Endometrium (tissue), 2 donors: Measurements from ENCODE around the gene DCLK1.
A peak's percentile ranks its signal among the peaks of the same experiment; 100 is the strongest.

Source experiments
- FAIRE-seq: peaks from 2 replicates; lab custom pipeline; 2012; peaks lifted over from hg19 to GRCh38; lab: Jason Lieb, UNC
- donor health status: control.
- donor health status: control.

The DCLK1 gene

DNA sequence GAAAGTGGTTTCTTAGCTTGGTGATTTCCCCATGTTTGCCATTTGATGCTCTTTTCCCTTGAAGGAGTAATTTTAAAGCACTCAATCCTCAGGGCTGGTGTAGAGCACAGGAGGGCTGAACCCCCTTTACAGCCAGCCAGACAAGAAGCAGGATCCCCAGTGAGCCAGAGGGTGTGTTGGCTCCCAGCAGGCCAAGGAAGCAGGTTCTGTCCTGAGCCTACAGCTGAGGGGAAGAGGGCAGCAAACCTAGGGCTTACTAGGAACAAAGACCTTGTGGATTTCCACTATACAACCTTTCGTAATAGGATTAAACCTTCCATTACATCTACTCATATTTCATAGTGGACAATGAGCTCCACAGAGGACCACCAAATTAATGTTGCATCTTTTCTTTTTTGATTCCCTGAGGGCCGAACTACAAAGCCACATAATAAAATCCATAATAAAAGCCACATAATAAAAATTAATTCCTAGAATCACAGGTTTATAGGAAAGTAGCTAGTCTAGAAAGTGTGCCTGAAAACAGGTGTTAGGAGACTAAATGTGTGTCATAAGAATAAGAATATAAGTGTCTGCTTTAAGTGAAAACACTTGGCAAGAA is 300.2 kb downstream of the DCLK1 start:
- no peak for FAIRE-seq

DNA sequence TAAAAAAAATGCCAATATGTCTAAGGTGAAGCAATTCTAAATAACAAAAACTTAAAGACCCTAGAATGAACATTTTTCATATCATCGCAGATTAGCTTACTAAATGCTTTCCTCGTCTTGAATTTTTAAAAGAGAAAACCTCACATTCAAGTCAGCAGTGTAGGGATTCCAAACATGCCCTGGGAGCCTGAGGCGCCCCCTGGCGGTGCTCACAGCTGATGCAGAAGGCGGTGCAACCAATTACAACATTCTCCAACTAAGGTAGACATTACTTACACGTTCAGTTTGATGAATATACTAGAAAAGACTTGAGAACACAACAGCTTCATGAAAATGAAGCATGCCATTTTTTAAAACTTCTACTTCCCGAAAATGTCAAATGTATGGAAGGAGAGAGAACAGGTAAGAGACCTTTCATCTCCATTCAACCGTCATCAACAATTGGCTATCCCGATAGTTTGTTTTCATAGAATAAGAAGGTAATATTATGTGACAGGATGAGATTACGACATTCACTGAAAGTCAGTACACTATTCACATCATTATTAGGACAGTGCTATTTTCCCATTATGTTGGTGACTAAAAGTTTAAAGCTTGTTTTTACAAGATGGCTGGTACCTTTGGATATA is 304.4 kb downstream of the DCLK1 start:
- FAIRE-seq = no peak

DNA sequence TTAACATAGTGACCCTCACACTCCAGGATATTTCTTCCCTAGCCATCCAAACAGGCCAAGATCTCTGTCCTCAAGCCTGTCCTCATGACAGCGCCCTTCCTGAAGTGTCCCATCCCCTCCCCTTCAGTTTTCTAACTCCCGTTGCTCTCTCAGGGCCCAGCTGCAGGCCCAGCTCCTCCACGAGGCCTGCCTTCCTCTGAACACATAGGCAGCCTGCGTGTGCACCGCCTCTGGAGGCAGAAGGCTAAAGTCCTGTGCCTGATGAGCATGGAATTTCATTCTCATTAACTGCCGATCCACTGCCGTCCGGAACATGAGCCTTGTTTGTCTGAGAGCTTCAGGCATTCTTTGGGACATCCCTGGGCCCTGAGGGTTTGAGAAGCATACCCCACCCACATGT is 306.4 kb downstream of the DCLK1 start:
- FAIRE-seq = no peak

DNA sequence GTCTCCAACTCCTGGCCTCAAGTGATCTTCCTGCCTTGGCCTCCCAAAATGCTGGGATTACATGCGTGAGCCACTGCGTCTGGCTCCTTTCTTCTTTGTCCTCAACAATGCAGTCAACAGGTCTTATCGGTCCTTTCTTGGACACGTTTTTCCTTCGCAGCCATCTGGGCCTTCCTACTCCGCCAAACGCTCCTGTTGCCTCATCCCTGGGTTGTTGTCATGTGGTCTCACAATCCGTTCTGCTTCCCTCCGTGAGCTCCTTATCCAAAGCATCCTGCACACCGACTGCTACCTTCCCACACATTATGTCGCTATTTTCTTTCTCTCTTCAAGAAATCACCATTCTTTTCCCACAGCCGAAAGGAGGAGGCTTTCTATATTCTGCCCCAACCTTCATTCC is 306.8 kb downstream of the DCLK1 start:
- no peak for FAIRE-seq

DNA sequence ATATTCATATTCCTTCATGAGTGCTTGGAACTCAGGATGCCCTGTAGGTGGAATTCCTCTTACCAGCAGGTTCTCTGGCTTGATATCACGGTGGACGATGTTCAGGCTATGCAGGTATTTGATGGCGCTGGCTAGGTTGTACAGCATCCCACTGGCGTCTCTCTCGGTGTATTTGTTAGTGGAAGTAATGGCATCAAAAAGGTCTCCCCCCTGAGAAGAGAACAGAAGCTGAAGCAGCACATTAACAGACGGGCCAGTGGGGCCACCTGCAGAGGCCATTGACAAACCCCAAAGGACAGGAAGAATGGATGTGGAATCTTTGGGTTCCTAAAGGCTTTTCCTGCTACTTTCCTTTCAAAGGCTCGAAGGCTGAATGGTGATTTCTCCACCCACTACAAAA is 308.5 kb downstream of the DCLK1 start:
- FAIRE-seq = no peak

DNA sequence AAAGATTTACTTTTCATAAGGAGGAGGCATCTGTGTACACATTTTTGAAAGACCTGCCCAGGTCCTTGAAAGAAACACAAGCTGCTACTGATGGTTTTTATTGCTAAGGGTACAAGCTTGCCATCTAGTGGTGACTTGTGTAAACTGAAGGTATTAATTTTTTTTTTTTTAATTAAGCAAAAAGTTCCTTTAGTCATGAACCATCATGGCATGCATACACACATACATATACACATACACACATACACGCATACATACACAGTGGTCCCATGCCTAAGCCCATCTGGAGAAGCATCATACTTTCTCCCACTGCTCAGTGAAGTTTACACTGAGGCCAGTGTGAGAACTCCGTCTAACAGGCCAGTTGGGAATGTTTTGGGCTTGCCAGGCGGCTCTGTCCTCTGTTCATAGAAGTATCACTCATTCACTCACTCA is 312.5 kb downstream of the DCLK1 start:
- peak; percentile 85 for FAIRE-seq

DNA sequence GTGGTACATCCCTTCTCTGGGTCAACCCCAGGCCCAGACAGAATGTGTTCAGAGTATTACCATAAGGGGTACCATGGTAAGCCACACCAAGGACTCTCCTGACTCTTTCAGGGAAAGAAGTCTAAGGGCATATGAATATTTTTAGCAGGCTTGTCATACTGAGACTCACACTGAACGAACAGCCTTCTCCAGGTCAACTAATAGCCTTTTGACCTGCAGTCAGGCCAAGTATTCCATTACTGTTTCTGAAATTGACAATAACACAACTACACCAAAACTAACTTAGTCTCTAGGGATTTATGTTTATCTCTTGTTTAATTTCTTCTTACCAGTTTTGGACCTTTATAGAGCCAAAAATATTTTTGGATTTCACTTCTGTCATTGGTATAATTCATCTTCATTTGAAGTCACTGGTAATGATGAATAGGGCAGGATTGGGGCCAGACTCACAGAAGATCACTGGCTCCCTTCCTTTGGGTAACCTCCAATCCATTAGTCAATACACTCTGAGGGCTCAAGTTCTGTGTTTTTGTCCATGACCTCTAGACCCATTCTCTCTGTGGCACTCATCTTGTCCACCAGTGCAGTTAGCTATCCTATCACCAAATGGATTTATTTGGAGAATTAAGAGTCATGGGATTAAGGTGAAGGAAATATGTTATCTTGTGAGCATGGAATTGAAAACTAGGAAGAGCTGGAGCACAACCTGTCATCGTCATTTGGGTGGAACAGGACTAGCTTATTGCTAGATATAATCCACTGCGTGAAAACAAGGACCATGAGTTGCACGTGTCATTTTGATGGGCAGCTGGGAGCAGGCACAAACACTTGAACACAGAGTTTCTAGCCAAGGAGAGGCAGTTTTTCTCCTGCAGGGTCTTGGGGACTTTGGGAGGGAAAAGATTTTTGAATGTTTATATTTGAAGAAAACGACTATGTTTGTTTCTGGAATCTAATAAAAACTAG is 313.3 kb downstream of the DCLK1 start:
- FAIRE-seq = no peak

DNA sequence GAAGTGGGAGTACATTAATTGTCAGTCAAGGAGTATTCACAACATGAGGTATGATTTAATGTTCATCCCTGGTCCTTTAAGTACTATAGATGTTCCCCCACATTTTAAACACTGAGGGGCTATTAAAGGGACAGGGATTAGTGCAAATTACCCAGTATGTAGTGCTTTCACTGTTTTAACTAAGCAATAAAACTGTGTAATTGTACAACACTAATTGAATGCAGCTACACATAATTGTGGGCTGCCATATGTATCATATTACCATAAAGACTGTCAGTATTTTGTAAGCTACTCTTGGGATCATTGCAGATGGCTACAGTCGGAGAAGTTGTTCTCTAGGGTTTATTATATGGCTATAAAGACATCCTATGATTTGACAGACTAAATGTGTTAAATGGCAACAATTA is 316.6 kb downstream of the DCLK1 start:
- no peak for FAIRE-seq

DNA sequence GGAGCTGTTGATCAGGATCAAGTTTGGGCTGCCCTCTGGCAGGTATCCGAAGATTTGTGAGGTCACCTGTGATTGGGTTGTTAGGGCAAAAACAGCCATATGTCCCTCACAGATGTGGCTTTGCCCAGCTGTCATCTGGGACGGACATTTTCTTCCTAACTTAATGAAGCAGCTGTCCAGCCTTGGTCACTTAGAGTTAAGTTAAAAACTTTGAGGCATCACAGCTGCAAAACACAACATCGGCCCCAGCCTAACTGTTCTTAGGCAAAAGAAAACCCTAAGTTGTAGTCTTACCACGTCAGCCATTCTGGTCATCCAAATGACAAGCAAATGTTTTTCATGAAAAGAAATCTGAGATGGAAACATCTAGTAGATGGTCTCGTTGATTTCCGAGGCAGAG is 318.4 kb downstream of the DCLK1 start:
- FAIRE-seq = no peak

DNA sequence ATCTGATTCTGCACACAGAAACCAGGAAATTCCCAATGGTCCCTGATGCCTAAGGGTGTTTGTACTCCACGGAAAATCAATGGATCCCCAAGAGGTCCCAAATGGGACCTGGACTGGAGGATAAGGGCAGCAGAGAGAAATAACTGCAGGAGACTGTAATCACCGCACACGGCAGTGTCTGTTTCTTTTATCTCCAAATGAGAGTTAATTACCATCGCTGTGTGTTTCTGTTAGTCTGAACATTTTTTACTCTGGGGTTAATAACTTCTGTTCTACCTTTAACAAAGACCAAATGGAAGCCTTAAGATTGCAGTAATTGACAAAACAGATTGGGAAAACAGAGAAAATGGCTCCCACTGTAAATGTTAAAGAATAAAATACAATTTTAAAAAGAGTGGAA is 320.9 kb downstream of the DCLK1 start:
- FAIRE-seq = no peak

DNA sequence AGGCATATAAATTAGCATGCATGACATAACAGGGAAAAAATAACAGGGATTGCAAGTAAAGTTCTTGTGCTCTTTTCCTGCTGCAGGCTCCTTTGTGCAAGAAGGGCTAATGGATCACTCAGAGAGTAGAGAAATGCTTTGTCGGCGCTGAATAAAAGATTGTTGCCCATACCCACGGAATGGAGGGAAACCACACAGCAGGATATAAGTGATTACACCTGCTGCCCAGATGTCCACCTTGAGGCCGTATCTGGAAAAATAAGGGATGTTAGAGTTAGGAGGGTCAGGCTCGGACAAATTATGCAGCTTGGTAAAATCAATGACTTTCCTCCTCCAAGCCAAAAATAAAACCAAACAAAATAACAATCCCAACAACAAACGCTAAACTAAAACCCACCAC is 322.3 kb downstream of the DCLK1 start:
- FAIRE-seq = no peak

DNA sequence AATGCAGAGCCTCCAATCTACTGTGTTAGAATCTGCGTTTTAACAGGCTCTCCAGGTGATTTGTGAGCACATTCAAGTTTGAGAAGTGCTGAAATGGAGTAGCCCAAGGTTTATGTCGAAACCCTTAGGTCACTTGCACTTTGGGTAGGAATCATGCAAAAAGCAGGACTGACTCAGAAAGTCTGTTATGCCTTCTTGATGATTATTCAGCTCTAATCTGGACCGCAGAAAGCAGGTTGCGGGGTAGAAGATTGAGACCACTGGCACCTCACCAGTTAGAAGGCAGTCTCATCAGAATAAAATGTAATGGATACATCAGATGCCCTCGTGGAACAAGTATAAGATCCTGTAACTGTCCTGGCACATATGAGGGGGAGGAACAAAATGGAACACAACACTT is 326.3 kb downstream of the DCLK1 start:
- FAIRE-seq = no peak

DNA sequence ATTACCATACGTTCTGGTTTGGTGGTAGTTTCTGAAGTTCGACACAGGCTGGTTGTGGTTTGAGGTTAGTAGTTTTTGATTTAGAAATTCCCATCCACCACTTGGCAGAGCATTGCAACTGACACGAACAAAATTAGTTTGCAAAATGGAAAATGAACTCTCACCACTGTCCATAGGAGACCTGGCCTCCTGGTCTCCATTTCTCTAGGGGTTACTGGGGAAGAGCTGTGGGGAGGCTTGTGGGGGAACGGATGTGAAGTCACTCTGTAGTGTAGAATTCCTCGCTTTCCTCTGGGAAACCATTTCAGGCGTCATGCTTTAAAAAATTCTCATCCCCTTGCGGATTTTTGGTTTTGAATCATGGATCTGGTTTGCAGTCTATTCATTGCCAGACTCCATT is 333.2 kb downstream of the DCLK1 start:
- FAIRE-seq = no peak

DNA sequence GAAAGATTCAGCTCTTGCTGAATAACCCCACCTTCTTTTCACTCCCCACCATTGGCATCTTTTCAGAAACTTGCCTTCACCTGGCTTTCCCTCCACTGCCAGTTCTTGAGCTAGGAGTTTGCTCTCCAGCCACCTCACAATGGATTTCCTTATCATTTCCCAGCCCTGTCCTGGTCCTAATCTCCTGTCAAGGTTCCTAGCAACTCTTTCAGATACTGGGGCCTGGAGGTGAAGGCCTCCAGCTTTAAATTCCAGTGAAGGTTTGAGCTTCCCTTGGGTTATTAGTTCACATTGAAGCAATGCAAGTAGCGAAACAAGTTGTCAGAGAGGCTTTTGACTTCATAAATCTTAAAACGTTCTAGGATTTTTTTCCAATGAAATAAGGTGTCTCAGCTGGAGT is 333.9 kb downstream of the DCLK1 start:
- FAIRE-seq = no peak

DNA sequence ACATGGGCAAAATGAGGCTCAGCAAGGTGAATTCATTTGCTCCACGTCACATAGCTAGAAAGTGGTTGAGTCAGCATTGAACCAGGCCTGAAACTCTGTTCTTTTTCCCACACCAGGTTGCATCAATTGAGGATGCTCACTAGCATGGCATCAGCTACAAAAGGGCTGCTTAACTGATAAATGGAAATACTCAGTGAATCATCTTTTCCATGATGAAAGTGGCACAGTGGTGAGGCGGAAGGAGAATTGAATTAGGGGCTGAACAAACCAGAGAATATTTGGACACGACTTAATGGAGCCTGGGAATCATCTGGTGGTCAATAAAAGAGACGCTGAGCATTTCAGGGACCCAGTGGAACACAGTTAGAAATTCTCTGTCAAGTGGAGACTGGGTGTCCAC is 334.6 kb downstream of the DCLK1 start:
- FAIRE-seq = no peak

DNA sequence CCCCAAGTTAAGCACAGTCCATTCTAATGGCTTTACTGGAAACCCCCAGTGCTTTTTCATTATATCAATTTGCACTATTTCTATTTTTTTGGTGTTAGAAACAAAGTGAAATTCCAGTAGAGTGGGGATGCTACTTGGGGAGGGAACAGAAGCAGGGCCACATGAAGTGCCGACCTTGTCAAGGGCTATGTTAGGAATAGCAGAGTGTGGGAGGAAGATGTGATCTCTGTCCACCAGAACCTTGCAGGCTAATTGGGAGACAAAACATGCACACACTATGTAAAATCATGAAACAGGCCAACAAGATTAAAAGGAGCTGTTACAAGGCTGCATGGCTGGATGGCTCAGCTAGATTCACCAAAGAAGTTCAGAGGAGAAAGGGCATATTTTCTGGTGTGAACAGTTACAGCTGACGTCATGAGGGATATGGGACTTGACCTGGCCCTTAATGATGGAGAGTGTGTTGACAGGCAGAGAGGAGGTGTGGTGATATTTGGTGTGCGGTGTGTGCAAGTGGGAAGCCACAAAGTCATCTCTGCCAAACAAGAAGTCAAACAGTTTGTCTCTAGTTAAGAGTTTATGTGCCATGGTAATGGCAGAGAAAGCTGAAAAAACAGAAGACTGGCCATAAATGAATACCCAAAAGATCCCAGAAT is 336.3 kb downstream of the DCLK1 start:
- no peak for FAIRE-seq

DNA sequence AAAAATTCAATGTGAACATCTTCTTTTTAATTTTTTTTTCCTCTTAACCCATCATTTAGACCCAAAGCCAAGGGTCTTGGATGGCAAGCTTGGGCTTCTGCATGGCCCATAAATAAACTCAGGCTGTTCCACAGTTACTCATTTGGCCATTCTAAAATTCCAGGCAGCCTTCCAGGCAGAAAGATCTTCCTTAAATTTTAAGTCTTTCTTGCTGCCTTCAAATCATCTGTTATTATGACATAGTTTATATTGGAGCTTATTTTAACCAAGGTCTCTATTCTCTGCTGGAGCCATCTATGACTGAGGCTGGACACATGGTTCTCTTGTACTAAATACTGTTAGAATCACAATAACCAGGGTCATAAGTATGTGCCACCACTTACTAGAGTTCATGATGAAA is 337.4 kb downstream of the DCLK1 start:
- FAIRE-seq = no peak

DNA sequence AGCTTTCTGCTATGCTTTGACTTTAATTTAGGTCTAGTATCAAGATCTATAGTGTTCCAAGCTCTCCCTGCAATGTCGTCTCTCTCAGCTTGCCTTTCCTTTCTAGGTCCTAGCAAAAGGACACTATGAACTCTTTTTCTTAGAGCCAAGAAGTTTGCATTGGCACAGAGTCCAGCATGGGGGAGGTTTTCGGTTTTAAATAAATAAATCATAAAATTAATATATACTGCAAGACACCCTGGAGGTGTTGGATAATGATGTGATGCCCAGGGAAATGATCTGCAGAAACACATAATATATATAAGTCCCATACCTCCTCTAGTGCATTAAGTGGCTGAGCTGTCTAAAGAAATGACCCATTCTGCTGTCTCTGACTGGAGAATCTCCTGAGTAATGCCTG is 338.3 kb downstream of the DCLK1 start:
- no peak for FAIRE-seq

DNA sequence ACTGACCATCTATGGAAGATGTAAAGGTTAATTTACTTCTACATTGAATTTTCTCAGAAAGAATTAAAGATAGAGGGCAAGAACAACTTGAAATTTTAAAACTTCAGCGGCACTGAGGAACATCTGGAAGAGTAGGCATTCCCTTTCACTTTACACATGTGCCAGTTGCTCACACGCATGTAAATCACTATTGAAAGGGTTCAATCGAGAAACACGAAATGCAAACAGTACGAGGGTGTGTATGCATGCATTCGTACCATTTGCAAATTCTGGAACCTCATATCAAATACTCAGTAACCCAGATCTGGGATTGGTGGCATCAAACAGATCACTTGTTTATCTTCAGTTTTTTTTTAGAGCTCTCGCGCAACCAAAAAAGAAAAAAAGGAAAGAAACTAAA is 339.2 kb downstream of the DCLK1 start:
- no peak for FAIRE-seq

DNA sequence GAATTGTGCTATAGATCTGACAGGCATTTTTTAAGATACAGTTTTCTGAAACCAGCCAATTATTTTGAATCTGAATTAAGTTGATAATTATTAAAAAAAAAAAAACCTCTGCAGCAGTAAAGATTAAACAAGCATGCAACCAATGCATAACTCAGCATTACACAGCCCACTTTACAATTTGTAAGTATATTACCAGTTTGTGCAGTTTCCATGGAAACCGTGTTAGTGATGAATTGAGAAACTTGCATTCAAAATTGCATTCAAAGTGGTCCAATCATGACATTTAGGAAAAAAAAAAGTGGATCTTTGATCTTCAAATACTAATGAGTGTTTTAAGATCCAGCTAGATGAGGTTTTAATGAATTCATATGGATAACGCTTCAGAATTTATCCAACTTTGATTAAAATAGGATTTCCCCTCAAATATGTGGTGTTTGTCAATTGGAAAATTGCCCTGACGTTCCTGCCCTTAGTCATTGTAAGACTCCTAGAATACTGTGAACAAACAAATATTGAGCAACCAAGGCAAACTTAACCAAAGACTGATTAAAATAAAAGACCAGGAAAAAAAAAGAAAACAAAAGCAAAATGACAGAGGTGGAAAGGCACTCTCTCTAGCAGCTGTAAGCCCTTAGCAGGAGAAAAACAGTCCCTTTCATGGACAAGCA is 339.9 kb downstream of the DCLK1 start:
- no peak for FAIRE-seq

DNA sequence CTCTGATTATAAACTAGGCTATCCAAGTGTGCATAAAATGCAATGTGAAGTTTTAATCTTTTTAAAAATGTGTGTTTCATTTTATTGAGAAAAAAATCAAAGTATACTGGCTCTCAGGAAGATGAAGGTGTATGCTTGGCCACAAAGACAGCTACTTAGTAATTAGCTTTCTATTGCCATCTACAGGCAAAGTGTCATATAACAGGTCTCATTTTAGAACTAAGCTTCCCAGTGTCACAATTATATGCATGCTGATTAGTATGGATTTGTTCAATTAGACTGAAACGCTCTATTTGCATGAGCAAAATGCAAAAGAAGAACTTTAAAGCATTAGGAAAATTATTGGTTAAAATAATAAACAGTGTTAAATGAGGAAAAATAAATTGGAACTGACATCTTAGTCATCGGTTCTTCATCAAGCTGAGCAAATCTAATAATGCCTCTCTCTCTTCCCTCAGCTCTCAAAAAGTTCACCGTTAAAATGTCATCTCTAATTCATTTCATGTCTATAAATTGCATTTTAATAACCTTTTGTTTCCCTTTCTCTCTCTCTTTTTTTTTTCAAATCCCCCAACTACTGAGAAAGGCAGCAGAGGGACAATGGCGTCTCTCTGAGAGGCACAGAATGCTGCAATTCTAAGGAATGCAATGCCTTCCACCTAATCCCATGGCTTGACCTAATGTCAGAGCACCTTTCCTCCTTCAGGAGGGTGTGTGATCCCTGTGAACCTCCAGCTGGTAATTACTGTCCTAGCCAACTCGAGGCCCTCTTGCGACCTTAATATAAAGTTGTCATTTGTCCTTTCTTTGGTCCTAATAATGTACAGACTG is 341.6 kb downstream of the DCLK1 start:
- peak; percentile 83 for FAIRE-seq
